Keratinocyte (primary cell): ENCODE data around the gene PCNT. TPM values are rescaled to one million over a fixed set of nuclear protein-coding genes. Genes with fewer than 3 reads are reported as not detected.
"Not testable (repeated sequence)": the region's sequence is repeated elsewhere in the genome, so short reads cannot be mapped to it uniquely, and the experiment has no call there.

Source experiments
- DNase-seq: peaks from one replicate; pipeline ENCODE4 v3.0.0-alpha.2; 2011; ENCODE audit warnings: low read depth, missing footprints, low spot score
- FAIRE-seq: peaks from 2 replicates; lab custom pipeline; 2011; peaks lifted over from hg19 to GRCh38; lab: Jason Lieb, UNC
- H2AFZ ChIP-seq: 2 replicates; pipeline ENCODE4 v1.6.0; 2012; ENCODE audit warnings: low read length, control low read depth, inconsistent platforms; ENCODE audit not compliant: control insufficient read depth
- H3K27ac ChIP-seq: 2 replicates; pipeline ENCODE4 v1.5.1; 2011; ENCODE audit warnings: low read length; ENCODE audit not compliant: control insufficient read depth, insufficient read depth
- H3K27me3 ChIP-seq: 3 replicates; pipeline ENCODE4 v1.6.0; 2011; ENCODE audit warnings: low read length; ENCODE audit not compliant: control insufficient read depth, insufficient read depth; ENCODE audit errors: extremely low read depth
- H3K36me3 ChIP-seq, 2 experiments: 2 replicates in 1 of 2; 3 replicates in 1 of 2; pipeline ENCODE4 v1.5.1; 2011; ENCODE audit warnings: low read length in 2 of 2, mild to moderate bottlenecking in 1 of 2; ENCODE audit not compliant: control insufficient read depth in 2 of 2, insufficient read depth in 2 of 2; ENCODE audit errors: extremely low read depth in 1 of 2
- H3K4me1 ChIP-seq: 3 replicates; pipeline ENCODE4 v1.5.1; 2011; ENCODE audit warnings: low read length; ENCODE audit not compliant: control insufficient read depth, insufficient read depth; ENCODE audit errors: extremely low read depth
- H3K4me2 ChIP-seq: 3 replicates; pipeline ENCODE4 v1.6.0; 2011; ENCODE audit warnings: low read depth, low read length; ENCODE audit not compliant: control insufficient read depth, insufficient read depth; ENCODE audit errors: extremely low read depth
- H3K4me3 ChIP-seq, 3 experiments: fragments of 200-600 bp in 1 of 3; sonication (generic) in 1 of 3; 2 replicates in 2 of 3; 3 replicates in 1 of 3; pipeline ENCODE4 v1.5.1; 2011 to 2016; ENCODE audit warnings: low read length in 3 of 3, mild to moderate bottlenecking in 3 of 3, control low read depth in 2 of 3, inconsistent platforms in 1 of 3, low read depth in 1 of 3, mixed read lengths in 1 of 3, mixed run types in 1 of 3, moderate library complexity in 1 of 3; ENCODE audit not compliant: control insufficient read depth in 2 of 3, insufficient read depth in 2 of 3; ENCODE audit errors: extremely low read depth in 1 of 3
- H3K79me2 ChIP-seq: 2 replicates; pipeline ENCODE4 v1.6.0; 2012; ENCODE audit warnings: low read length; ENCODE audit not compliant: control insufficient read depth, insufficient read depth
- H3K9ac ChIP-seq: 3 replicates; pipeline ENCODE4 v1.6.0; 2011; ENCODE audit warnings: low read length; ENCODE audit not compliant: control insufficient read depth, insufficient read depth; ENCODE audit errors: extremely low read depth
- H3K9me1 ChIP-seq: 3 replicates; pipeline ENCODE4 v1.6.0; 2011; ENCODE audit warnings: low read length; ENCODE audit not compliant: control insufficient read depth, insufficient read depth; ENCODE audit errors: extremely low read depth
- H3K9me3 ChIP-seq: 2 replicates; pipeline ENCODE4 v1.5.1; 2012; ENCODE audit warnings: low read depth, low read length; ENCODE audit not compliant: control insufficient read depth
- H4K20me1 ChIP-seq: 3 replicates; pipeline ENCODE4 v1.6.0; 2011; ENCODE audit warnings: low read length; ENCODE audit not compliant: control insufficient read depth, insufficient read depth; ENCODE audit errors: extremely low read depth
- EZH2 ChIP-seq: IDR thresholded peaks from one replicate; pipeline ENCODE4 v1.6.1; 2012; ENCODE audit warnings: inconsistent platforms, mild to moderate bottlenecking, low read length, moderate library complexity
- dilution Hi-C: fragments of 300-500 bp; cut with MboI; formaldehyde crosslinking; loops from one replicate; pipeline ENCODE4 v1.7.0; 2020; ENCODE audit warnings: low sequenced_read_pairs; ENCODE audit not compliant: extremely low pct_ligation_motif_present
- polyA plus RNA-seq, 5 experiments: library from polyadenylated mRNA; depleted of rRNA in 3 of 5; stranded (reverse) in 3 of 5; stranded (forward) in 1 of 5; unstranded in 1 of 5; fragments of >200 nt; gene quantifications; 1 replicate in 1 of 5; 2 replicates in 3 of 5; 3 replicates in 1 of 5; pipeline versions ENCODE4 v1.2.1 to v1.2.3, GENCODE V29; 2011 to 2012; ENCODE audit warnings: missing spikeins in 2 of 5, low read depth in 1 of 5, low replicate concordance in 1 of 5
- TF ChIP-seq, protein P1 (sequence below), 3 experiments: IDR thresholded peaks in 1 of 3; conservative IDR thresholded peaks in 1 of 3; optimal IDR thresholded peaks in 1 of 3; 2 replicates in 2 of 3; 3 replicates in 1 of 3; pipeline versions ENCODE3 to v1.5.1; 2011; ENCODE audit warnings: low read length in 3 of 3, mild to moderate bottlenecking in 3 of 3, moderate library complexity in 2 of 3, control low read depth in 1 of 3, inconsistent platforms in 1 of 3; ENCODE audit not compliant: insufficient read depth in 2 of 3; ENCODE audit errors: extremely low read depth in 1 of 3

PCNT gene
- polyA plus RNA-seq, 1 donor (not counting 4 experiments of a cell fraction or from before 2014, with no cell fraction given): 9.8 TPM

DNA sequence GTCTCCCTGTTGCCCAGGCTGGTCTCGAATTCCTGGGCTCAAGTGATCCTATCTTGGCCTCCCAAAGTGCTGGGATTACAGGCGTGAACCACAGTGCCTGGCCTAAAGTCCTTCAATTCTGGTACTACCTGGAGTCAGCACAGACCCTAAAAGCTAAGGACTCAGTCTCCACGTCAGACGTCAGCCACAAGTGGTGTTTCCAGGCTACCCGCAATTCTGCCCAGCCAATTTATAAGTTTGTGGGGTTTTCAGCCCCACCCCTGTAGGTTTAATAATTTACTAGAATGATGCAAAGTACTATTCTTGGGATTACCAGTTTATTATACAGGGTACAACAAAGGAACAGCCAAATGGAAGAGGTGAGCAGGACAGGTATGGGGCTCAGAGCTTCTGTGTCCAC lies 124.2 kb downstream of the PCNT start:
- FAIRE-seq: no peak
- dilution Hi-C loops: no loop called here

DNA sequence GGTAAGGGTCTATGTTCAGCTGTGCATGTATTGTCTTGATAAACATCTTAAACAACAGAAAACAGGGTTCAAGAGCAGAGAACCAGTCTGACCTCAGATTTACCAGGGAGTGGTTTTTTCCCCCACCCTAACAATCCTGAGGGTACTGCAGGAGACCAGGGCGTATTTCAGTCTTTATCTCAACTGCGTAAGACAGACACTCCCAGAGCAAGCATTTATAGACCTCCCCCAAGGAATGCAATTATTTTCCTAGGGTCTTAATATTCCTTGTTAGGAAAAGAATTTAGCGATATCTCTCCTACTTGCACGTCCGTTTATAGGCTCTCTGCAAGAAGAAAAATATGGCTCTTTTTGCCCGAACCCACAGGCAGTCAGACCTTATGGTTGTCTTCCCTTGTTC lies 124.9 kb downstream of the PCNT start:
- H3K27ac ChIP-seq, DNase-seq, H2AFZ ChIP-seq, H3K4me1 ChIP-seq, H3K9me3 ChIP-seq, H3K9ac ChIP-seq, H3K9me1 ChIP-seq, FAIRE-seq, H3K4me2 ChIP-seq, H3K4me3 ChIP-seq, H3K27me3 ChIP-seq, dilution Hi-C loops, H4K20me1 ChIP-seq: not testable (repeated sequence)
- H3K79me2 ChIP-seq: peaks cover 34% of the 10 kb centered on the region
- H3K36me3 ChIP-seq: peaks cover 2 to 18% of the 10 kb centered on the region in 2 experiments

More for the DNA sequence above, 124.2 kb downstream of the PCNT start:
- DNase-seq: no peak
- Histone ChIP-seq H3K79me2 (peaks cover 31% of the 10 kb centered on the region), H3K4me2 (no peak overlapping the region), H3K36me3 (peaks cover 3 to 19% of the 10 kb centered on the region in 2 experiments), H3K4me3 (no peak overlapping the region), H3K27me3 (no peaks in the 10 kb centered on the region), H4K20me1 (peaks cover 2% of the 10 kb centered on the region), H2AFZ (no peak overlapping the region), H3K9ac (no peak overlapping the region), H3K4me1 (no peaks in the 10 kb centered on the region), H3K9me1 (no peaks in the 10 kb centered on the region), H3K9me3 (no peaks in the 10 kb centered on the region), H3K27ac (no peak overlapping the region)
- TF ChIP-seq EZH2: no peak
- TF ChIP-seq, protein P1, sequence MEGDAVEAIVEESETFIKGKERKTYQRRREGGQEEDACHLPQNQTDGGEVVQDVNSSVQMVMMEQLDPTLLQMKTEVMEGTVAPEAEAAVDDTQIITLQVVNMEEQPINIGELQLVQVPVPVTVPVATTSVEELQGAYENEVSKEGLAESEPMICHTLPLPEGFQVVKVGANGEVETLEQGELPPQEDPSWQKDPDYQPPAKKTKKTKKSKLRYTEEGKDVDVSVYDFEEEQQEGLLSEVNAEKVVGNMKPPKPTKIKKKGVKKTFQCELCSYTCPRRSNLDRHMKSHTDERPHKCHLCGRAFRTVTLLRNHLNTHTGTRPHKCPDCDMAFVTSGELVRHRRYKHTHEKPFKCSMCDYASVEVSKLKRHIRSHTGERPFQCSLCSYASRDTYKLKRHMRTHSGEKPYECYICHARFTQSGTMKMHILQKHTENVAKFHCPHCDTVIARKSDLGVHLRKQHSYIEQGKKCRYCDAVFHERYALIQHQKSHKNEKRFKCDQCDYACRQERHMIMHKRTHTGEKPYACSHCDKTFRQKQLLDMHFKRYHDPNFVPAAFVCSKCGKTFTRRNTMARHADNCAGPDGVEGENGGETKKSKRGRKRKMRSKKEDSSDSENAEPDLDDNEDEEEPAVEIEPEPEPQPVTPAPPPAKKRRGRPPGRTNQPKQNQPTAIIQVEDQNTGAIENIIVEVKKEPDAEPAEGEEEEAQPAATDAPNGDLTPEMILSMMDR (optimal IDR thresholded peaks at IDR 0.05 in 1 of 3, IDR thresholded peaks at IDR 0.05 in 1 of 3, conservative IDR thresholded peaks at IDR 0.05 in 1 of 3; ENCODE audit: extremely low read depth in 1 of 3, insufficient read depth in 2 of 3, low read length in 3 of 3): no peak

DNA sequence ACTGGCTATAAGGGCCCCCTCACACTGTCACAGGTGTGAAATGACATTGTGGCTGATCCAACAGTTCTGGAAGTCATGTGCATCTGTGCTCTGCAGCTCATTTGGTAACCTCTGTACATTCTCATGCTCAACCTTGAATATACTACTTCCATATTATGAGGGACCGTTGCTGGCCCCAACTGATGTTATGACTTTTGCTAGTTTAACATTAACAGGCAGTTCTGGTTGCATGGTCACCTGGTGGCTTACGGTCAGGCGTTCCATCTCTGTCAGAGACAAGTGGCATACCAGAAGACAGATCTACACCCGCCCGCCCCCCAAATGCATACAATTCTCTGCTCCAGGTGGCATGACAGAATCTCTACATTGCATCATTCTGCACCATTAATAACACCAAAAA lies 128.8 kb downstream of the PCNT start:
- H3K36me3 ChIP-seq: peaks cover 0 to 7% of the 10 kb centered on the region in 2 experiments
- H3K4me3 ChIP-seq: no peak overlapping the region
- no peaks in the 10 kb centered on the region for H3K27me3 ChIP-seq
- dilution Hi-C loops: no loop called here
- no peaks in the 10 kb centered on the region for H4K20me1 ChIP-seq
- no peak overlapping the region for H3K27ac ChIP-seq
- H3K4me2 ChIP-seq: no peak overlapping the region
- DNase-seq: no peak
- H3K9me1 ChIP-seq: no peaks in the 10 kb centered on the region
- no peak overlapping the region for H2AFZ ChIP-seq
- H3K4me1 ChIP-seq: peaks cover 28% of the 10 kb centered on the region
- H3K9ac ChIP-seq: no peak overlapping the region
- FAIRE-seq: no peak
- H3K79me2 ChIP-seq: peaks cover 43% of the 10 kb centered on the region
- TF ChIP-seq EZH2: no peak
- TF ChIP-seq, protein P1 (optimal IDR thresholded peaks at IDR 0.05 in 1 of 3, IDR thresholded peaks at IDR 0.05 in 1 of 3, conservative IDR thresholded peaks at IDR 0.05 in 1 of 3; ENCODE audit: extremely low read depth in 1 of 3, insufficient read depth in 2 of 3, low read length in 3 of 3): no peak
- H3K9me3 ChIP-seq: no peaks in the 10 kb centered on the region
